H9 (cell line): ENCODE results near the gene HIPK1. TPM values are rescaled to one million over a fixed set of nuclear protein-coding genes. Genes with fewer than 3 reads are reported as not detected.
A peak's percentile ranks its signal among the peaks of the same experiment; 100 is the strongest.

Experiments
- DNase-seq: peaks from one replicate; pipeline ENCODE4 v3.0.0-alpha.2; 2017
- H2AFZ ChIP-seq: one replicate; pipeline ENCODE4 v1.6.1; 2013; ENCODE audit warnings: mild to moderate bottlenecking, low read length, control low read depth, moderate library complexity
- H2AK5ac ChIP-seq: 2 replicates; pipeline ENCODE4 v1.6.1; 2013; ENCODE audit warnings: low read length, control low read depth, mixed read lengths; ENCODE audit not compliant: insufficient read length
- H2BK120ac ChIP-seq: one replicate; pipeline ENCODE4 v1.6.1; 2013; ENCODE audit warnings: low read depth, mild to moderate bottlenecking, low read length, control low read depth, inconsistent platforms; ENCODE audit not compliant: poor library complexity, severe bottlenecking
- H2BK12ac ChIP-seq: 2 replicates; pipeline ENCODE4 v1.6.1; 2013; ENCODE audit warnings: low read length, control low read depth, mixed read lengths, low read depth; ENCODE audit not compliant: insufficient read length
- H2BK15ac ChIP-seq: 2 replicates; pipeline ENCODE4 v1.6.1; 2013; ENCODE audit warnings: low read depth, low read length, control low read depth
- H2BK20ac ChIP-seq: one replicate; pipeline ENCODE4 v1.6.1; 2013; ENCODE audit warnings: low read depth, mild to moderate bottlenecking, low read length, control low read depth, inconsistent platforms; ENCODE audit not compliant: poor library complexity, severe bottlenecking
- H2BK5ac ChIP-seq: 2 replicates; pipeline ENCODE4 v1.6.1; 2013; ENCODE audit warnings: low read length, control low read depth, mixed read lengths; ENCODE audit not compliant: insufficient read length
- H3K14ac ChIP-seq: 2 replicates; pipeline ENCODE4 v1.6.1; 2013; ENCODE audit warnings: low read length, control low read depth; ENCODE audit not compliant: insufficient read depth
- H3K18ac ChIP-seq: 2 replicates; pipeline ENCODE4 v1.6.1; 2013; ENCODE audit warnings: low read depth, mild to moderate bottlenecking, mixed read lengths, low read length, control low read depth; ENCODE audit not compliant: insufficient read length
- H3K23ac ChIP-seq: 2 replicates; pipeline ENCODE4 v1.6.1; 2013; ENCODE audit warnings: low read length, control low read depth, mixed read lengths, low read depth; ENCODE audit not compliant: insufficient read length
- H3K23me2 ChIP-seq: 2 replicates; pipeline ENCODE4 v1.6.1; 2013; ENCODE audit warnings: low read depth, mild to moderate bottlenecking, mixed read lengths, low read length, control low read depth; ENCODE audit not compliant: insufficient read length, poor library complexity, severe bottlenecking
- H3K27ac ChIP-seq: 2 replicates; pipeline ENCODE4 v1.5.1; 2013; ENCODE audit warnings: low read length, control low read depth, mixed read lengths, low read depth; ENCODE audit not compliant: insufficient read length
- H3K27me3 ChIP-seq: 2 replicates; pipeline ENCODE4 v1.6.1; 2013; ENCODE audit warnings: low read length, control low read depth, inconsistent platforms; ENCODE audit not compliant: insufficient read depth
- H3K4ac ChIP-seq: 2 replicates; pipeline ENCODE4 v1.6.1; 2013; ENCODE audit warnings: low read depth, mild to moderate bottlenecking, control low read depth, inconsistent platforms, low read length, moderate library complexity
- H3K4me1 ChIP-seq: 2 replicates; pipeline ENCODE4 v1.6.1; 2013; ENCODE audit warnings: low read length, control low read depth, inconsistent platforms; ENCODE audit not compliant: insufficient read depth
- H3K4me2 ChIP-seq: 2 replicates; pipeline ENCODE4 v1.6.1; 2013; ENCODE audit warnings: low read length, control low read depth, mixed read lengths; ENCODE audit not compliant: insufficient read length, insufficient read depth
- H3K56ac ChIP-seq: 2 replicates; pipeline ENCODE4 v1.6.1; 2013; ENCODE audit warnings: low read depth, mild to moderate bottlenecking, mixed read lengths, low read length, control low read depth; ENCODE audit not compliant: insufficient read length
- H3K79me1 ChIP-seq: 2 replicates; pipeline ENCODE4 v1.6.1; 2013; ENCODE audit warnings: low read depth, mild to moderate bottlenecking, moderate library complexity, low read length, control low read depth, inconsistent platforms; ENCODE audit not compliant: insufficient read depth, poor library complexity, severe bottlenecking
- H3K79me2 ChIP-seq: 2 replicates; pipeline ENCODE4 v1.6.1; 2013; ENCODE audit warnings: low read length, control low read depth, inconsistent platforms; ENCODE audit not compliant: insufficient read depth
- H3K9ac ChIP-seq: 2 replicates; pipeline ENCODE4 v1.6.1; 2013; ENCODE audit warnings: low read length, control low read depth, mixed read lengths; ENCODE audit not compliant: insufficient read length; ENCODE audit errors: extremely low read depth
- H3K9me3 ChIP-seq: one replicate; pipeline ENCODE4 v1.6.1; 2013; ENCODE audit warnings: low read depth, low read length, inconsistent platforms; ENCODE audit not compliant: control insufficient read depth
- H3T11ph ChIP-seq: one replicate; pipeline ENCODE4 v1.6.1; 2013; ENCODE audit warnings: mild to moderate bottlenecking, low read length, control low read depth, inconsistent platforms
- H4K20me1 ChIP-seq: one replicate; pipeline ENCODE4 v1.6.1; 2013; ENCODE audit not compliant: control insufficient read depth, insufficient read length, insufficient read depth
- H4K5ac ChIP-seq: 2 replicates; pipeline ENCODE4 v1.6.1; 2013; ENCODE audit warnings: low read depth, mild to moderate bottlenecking, mixed read lengths, low read length, control low read depth; ENCODE audit not compliant: insufficient read length
- H4K8ac ChIP-seq: replicated peaks from 2 replicates; pipeline ENCODE4 v1.6.1; 2013; ENCODE audit warnings: low read length, control low read depth, mixed read lengths, low read depth; ENCODE audit not compliant: insufficient read length
- H4K91ac ChIP-seq: 2 replicates; pipeline ENCODE4 v1.6.1; 2013; ENCODE audit warnings: low read depth, mild to moderate bottlenecking, moderate library complexity, mixed read lengths, low read length, control low read depth; ENCODE audit not compliant: insufficient read length
- H3K27ac Mint-ChIP-seq, 3 experiments: 2 replicates in 2 of 3; 3 replicates in 1 of 3; pipeline ENCODE4 v1.8.0; 2020 to 2021; ENCODE audit warnings: mixed read lengths in 3 of 3, mild to moderate bottlenecking in 1 of 3, moderate library complexity in 1 of 3
- H3K27me3 Mint-ChIP-seq: 2 replicates; pipeline ENCODE4 v1.8.0; 2021; ENCODE audit warnings: low read depth, mild to moderate bottlenecking, moderate library complexity, mixed read lengths
- H3K36me3 Mint-ChIP-seq, 3 experiments: 2 replicates in 2 of 3; 3 replicates in 1 of 3; pipeline ENCODE4 v1.8.0; 2020 to 2021; ENCODE audit warnings: low read depth in 3 of 3, mixed read lengths in 3 of 3; ENCODE audit not compliant: insufficient read depth in 1 of 3
- H3K4me1 Mint-ChIP-seq, 2 experiments: 2 replicates each; pipeline ENCODE4 v1.8.0; 2020; ENCODE audit warnings: mixed read lengths in 2 of 2
- H3K4me3 Mint-ChIP-seq, 2 experiments: 2 replicates in 1 of 2; 3 replicates in 1 of 2; pipeline ENCODE4 v1.8.0; 2020 to 2021; ENCODE audit warnings: mild to moderate bottlenecking in 2 of 2, mixed read lengths in 2 of 2, moderate library complexity in 1 of 2
- H3K9me3 Mint-ChIP-seq, 2 experiments: 2 replicates in 1 of 2; 3 replicates in 1 of 2; pipeline ENCODE4 v1.8.0; 2020; ENCODE audit warnings: mild to moderate bottlenecking in 2 of 2, mixed read lengths in 2 of 2, moderate library complexity in 1 of 2
- WGBS: extraction: QIAGEN DNeasy Blood & Tissue Kit; methylation state at CpG from one replicate; pipeline ENCODE4 v1.1.7; 2013; ENCODE audit warnings: missing lambda C conversion rate, low lambda C conversion rate, mixed read lengths; ENCODE audit not compliant: insufficient read length; ENCODE audit errors: extremely low coverage; 5-methylcytosine and 5-hydroxymethylcytosine counted together
- total RNA-seq: library from RNA; stranded (reverse); gene quantifications from 2 replicates; pipeline ENCODE4 v1.2.1, GENCODE V29; 2021
- TF ChIP-seq, protein P1 (sequence below): fragments of 200-600 bp; sonication (generic); conservative IDR thresholded peaks from 3 replicates; pipeline ENCODE4 v1.8.0; 2021; ENCODE audit warnings: antibody characterized with exemption, mild to moderate bottlenecking

Gene HIPK1
- total RNA-seq, 1 experiment from 2014 or later, result 65.7 TPM

DNA sequence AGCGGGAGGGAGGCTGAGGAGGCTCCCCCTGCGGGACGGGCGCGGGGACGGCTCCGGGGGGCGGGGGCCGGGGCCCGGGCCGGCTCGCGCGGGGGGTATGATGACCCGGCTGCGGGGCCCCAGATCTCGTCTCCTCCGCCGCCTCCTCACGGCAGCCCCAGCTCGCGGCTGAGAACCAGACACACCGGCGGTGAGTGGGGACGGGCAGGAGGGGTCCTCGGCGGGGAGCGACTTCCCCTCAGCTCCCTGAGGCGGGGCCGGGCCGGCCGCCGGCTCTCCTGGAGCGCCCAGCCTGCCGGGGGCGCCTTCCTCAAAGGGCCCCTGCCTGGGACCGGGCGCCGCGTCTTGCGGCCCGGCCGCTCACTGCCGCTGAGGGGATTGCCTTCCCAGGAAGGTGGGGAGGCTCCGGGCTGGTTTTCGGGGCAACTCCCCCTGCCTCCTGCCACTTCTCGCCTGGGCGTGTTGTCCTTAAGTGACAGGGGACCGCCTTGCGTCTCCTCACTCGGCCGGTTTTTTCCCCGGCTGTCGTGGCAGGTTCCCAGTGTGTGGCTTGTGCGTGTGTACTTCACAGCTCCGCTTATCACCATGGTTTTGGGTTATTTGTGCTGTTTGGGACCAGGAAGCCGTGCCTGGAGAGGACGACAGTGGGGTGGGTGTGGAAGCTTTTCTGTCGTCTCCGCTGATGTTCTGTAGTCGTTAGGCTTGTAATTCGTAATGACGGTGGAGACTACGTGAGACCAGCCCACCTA, 800 bp downstream of the HIPK1 start:
- Histone ChIP-seq H2BK12ac (no peak overlapping the region), H3K79me2 (peaks cover 10% of the 10 kb centered on the region; the same call in 1 of the 2 replicates), H2AK5ac (no peak overlapping the region), H3K4ac (no peak overlapping the region), H3K27ac (no peak overlapping the region), H2AFZ (no peak overlapping the region), H3K9me3 (no peaks in the 10 kb centered on the region), H4K91ac (no peak overlapping the region), H4K8ac (no peak overlapping the region), H3K23ac (no peak overlapping the region), H4K5ac (no peak overlapping the region), H2BK15ac (no peak overlapping the region), H3K27me3 (no peaks in the 10 kb centered on the region), H3K4me1 (no peaks in the 10 kb centered on the region), H3K14ac (peak overlapping the region; percentile 47), H3K56ac (no peak overlapping the region), H3K23me2 (peaks cover 16% of the 10 kb centered on the region), H3K4me2 (peak overlapping the region; percentile 97), H3K9ac (peak overlapping the region; percentile 48), H2BK20ac (no peak overlapping the region), H3K79me1 (no peaks in the 10 kb centered on the region), H2BK5ac (no peak overlapping the region), H3T11ph (no peak overlapping the region), H3K18ac (peak overlapping the region; percentile 10), H2BK120ac (no peak overlapping the region), H4K20me1 (no peaks in the 10 kb centered on the region)
- Mint-ChIP-seq H3K4me3 (peak overlapping the region; percentile 90 to 92), H3K27me3 (peaks cover 4% of the 10 kb centered on the region), H3K4me1 (peaks cover 33 to 36% of the 10 kb centered on the region in 2 experiments), H3K9me3 (no peaks in the 10 kb centered on the region), H3K36me3 (no peaks in the 10 kb centered on the region), H3K27ac (peak overlapping the region in 2 of 3 experiments; percentile 26 to 85; a peak in 3 of 7 replicates)
- WGBS, result no CpG with 5 or more reads among the region's 64 CpGs
- TF ChIP-seq, protein P1, sequence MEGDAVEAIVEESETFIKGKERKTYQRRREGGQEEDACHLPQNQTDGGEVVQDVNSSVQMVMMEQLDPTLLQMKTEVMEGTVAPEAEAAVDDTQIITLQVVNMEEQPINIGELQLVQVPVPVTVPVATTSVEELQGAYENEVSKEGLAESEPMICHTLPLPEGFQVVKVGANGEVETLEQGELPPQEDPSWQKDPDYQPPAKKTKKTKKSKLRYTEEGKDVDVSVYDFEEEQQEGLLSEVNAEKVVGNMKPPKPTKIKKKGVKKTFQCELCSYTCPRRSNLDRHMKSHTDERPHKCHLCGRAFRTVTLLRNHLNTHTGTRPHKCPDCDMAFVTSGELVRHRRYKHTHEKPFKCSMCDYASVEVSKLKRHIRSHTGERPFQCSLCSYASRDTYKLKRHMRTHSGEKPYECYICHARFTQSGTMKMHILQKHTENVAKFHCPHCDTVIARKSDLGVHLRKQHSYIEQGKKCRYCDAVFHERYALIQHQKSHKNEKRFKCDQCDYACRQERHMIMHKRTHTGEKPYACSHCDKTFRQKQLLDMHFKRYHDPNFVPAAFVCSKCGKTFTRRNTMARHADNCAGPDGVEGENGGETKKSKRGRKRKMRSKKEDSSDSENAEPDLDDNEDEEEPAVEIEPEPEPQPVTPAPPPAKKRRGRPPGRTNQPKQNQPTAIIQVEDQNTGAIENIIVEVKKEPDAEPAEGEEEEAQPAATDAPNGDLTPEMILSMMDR, result no peak; the same call in 1 of the 3 replicates
- DNase-seq, result no peak
